Measurements from ENCODE around the gene FBXW4.

- no peak for TF ChIP-seq FOXM1 (IDR thresholded peaks at IDR 0.05; ENCODE audit: borderline replicate concordance)
- no peak for TF ChIP-seq FOXK2 (IDR thresholded peaks at IDR 0.05)
- TF ChIP-seq SUZ12 (IDR thresholded peaks at IDR 0.05), result no peak
- no peak for TF ChIP-seq CTBP1 (IDR thresholded peaks at IDR 0.05; ENCODE audit: borderline replicate concordance)
- TF ChIP-seq ELF4 (IDR thresholded peaks at IDR 0.05), result no peak
- TF ChIP-seq LEF1 (IDR thresholded peaks at IDR 0.05; ENCODE audit: borderline replicate concordance), result no peak
- TF ChIP-seq NFRKB (IDR thresholded peaks at IDR 0.05), result no peak
- TF ChIP-seq HDGF (IDR thresholded peaks at IDR 0.05; ENCODE audit: borderline replicate concordance), result no peak
- TF ChIP-seq BHLHE40 (IDR thresholded peaks at IDR 0.05; ENCODE audit: borderline replicate concordance), result no peak
- no peak for TF ChIP-seq FOXA1 (IDR thresholded peaks at IDR 0.05)
- no peak for TF ChIP-seq ZNF384 (IDR thresholded peaks at IDR 0.05)
- no peak for TF ChIP-seq L3MBTL2 (conservative IDR thresholded peaks at IDR 0.05)
Observed at GRCh38 chr10:101564490-101564991, 130.4 kb downstream of the FBXW4 start.

All from HEK293T (cell line).